Right cardiac atrium (tissue), 5 donors: ENCODE data around the gene DDX19B. TPM values are rescaled to one million over a fixed set of nuclear protein-coding genes. Genes with fewer than 3 reads are reported as not detected.

Experiments
- ATAC-seq, 2 donors: fragments of 200-7000 bp; cut with Tn5 transposase; one replicate each; pipeline versions ENCODE4 v1.8.0 to v1.9.1; 2020; ENCODE audit warnings: moderate library complexity in 2 of 2, mild to moderate bottlenecking in 1 of 2
- DNase-seq, 3 donors: peaks; one replicate each; pipeline ENCODE4 v3.0.0-alpha.2; 2020
- H3K27ac ChIP-seq: one replicate; pipeline ENCODE4 v1.5.1; 2013; ENCODE audit warnings: mild to moderate bottlenecking, low read length, control low read depth, moderate library complexity
- H3K27me3 ChIP-seq: one replicate; pipeline ENCODE4 v1.6.1; 2013; ENCODE audit not compliant: control insufficient read depth, insufficient read depth
- H3K4me1 ChIP-seq: one replicate; pipeline ENCODE4 v1.6.1; 2013; ENCODE audit warnings: low read length; ENCODE audit not compliant: control insufficient read depth, insufficient read depth
- H3K4me3 ChIP-seq: one replicate; pipeline ENCODE4 v1.5.1; 2013; ENCODE audit warnings: low read length, control low read depth
- H3K9me3 ChIP-seq: one replicate; pipeline ENCODE4 v1.6.1; 2013; ENCODE audit warnings: low read length; ENCODE audit not compliant: control insufficient read depth
- WGBS: extraction: QIAGEN DNeasy Blood & Tissue Kit; methylation state at CpG from one replicate; pipeline ENCODE4 v1.1.7; 2013; 5-methylcytosine and 5-hydroxymethylcytosine counted together
- intact Hi-C, 4 donors: fragments of 100-400 bp; cut with DNase I; formaldehyde crosslinking; loops; one replicate each; pipeline versions ENCODE4 v1.11.0 to v1.14.0; 2022 to 2023
- polyA plus RNA-seq: library from polyadenylated mRNA; stranded (reverse); fragments of 200-250 nt; gene quantifications from one replicate; pipeline ENCODE4 v1.2.3, GENCODE V29; 2013
- total RNA-seq, 4 donors: library from RNA; stranded (reverse); fragmentation: NEBNext Ultra II Directional; extraction: Animal tissue kit (Norgen Biotek cat#: 25700); gene quantifications; one replicate each; pipeline ENCODE4 v1.2.1, GENCODE V29; 2021
- donor health status: healthy with polysubstance abuse.
- donor health status: DM: no; HTN: yes; CAD: no.
- donor health status: DM: no; HTN: no; CAD: no.
- donor health status: DM: no; HTN: yes; CAD: no; lungs with severe emphysema.
- donor health status: DM: yes; HTN: yes; CAD: no.

DDX19B gene
- total and polyA plus RNA-seq, 5 donors, result 13.4 to 18.7 (median 15.8) TPM

DNA sequence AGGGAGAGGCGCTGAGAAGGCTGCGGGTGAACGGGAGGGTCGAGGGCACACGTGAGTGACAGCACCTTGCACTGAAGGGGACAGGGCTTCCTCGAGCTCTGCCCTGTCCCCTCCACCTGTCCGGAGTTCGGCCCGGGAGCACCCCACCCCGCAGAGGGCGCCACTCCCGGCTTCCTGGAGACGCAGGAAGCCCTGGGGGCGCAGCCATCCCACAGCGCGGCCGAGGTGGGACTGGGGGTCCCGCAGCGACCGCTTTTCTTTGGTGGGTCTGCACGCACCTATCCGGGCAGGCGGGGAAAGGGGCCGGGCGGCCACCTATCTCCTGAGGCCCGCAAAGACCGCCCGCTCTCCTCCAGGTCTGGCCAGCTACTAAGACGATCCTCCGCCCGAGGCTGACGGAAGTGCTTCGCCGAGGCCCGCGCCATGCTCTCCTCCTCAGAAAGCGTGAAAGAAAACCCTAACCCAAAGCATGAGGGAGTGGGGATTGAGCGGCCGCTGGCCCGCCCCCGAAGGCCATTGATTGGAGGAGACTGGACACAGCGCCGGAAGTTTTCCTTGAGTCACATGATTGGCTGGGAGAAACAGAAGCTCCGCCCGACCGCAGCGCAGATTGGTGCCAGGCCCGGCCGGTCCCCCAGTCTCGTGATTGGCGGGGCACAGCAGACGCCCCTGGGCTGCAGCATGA, 82.1 kb downstream of the DDX19B start:
- ATAC-seq (peak; percentile 97), DNase-seq (peak; percentile 96 to 98 (median 98))
- intact Hi-C loops, result loop anchor here in 2 of 4 donors (10.0 kb wide), 1 partner anchor 54 kb away; the partner anchor contains the start of gene ST3GAL2 (in 2 of the 2)
- Histone ChIP-seq H3K4me3 (peak overlapping the region; percentile 57), H3K9me3 (no peaks in the 10 kb centered on the region), H3K4me1 (no peaks in the 10 kb centered on the region), H3K27me3 (no peaks in the 10 kb centered on the region), H3K27ac (peak overlapping the region; percentile 76)
- 1% methylated on average over 52 of the region's 52 CpGs for WGBS

DNA sequence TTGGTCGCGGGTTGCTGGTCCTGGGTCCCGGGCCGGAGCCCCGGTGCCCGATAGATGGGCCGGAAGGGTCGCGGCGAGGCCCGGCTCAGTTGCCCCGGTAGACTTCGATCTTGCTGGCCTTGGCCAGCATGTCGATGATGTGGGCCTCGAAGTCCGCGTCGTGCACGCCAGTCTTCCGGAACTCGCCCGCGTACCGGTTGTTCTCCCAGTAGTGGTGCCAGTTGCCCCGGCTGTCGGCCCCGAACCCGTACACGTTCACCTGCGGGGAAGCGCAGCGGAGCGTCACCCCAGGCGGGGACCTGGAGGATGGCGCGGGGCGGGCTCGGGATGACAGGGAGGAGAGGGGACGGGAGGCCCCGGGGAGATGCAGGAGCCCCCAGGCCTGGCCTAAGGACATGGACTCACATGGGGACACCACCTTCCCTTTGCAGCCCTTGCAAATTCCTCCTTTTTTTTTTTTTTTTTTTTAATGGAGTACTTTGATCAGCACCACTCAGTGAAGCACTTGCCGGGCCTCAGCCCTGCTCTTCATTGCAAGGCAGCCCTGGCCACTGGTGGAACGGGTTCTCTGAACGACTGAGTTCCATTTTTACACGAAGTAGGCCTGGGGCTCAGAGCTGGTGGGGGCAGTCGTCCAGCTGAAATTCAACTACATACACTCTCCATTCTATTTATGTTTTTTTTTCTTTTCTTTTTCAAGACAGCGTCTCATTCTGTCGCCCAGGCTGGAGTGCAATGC, 82.8 kb downstream of the DDX19B start:
- intact Hi-C loops, result loop anchor here in 2 of 4 donors (10.0 kb wide), 1 partner anchor 53 kb away; the partner anchor contains the start of gene ST3GAL2 (in 2 of the 2)
- no peak for DNase-seq
- Histone ChIP-seq H3K27me3 (no peaks in the 10 kb centered on the region), H3K9me3 (no peaks in the 10 kb centered on the region), H3K4me1 (no peaks in the 10 kb centered on the region), H3K4me3 (peak overlapping the region; percentile 29), H3K27ac (peak overlapping the region; percentile 37)
- 22% methylated on average over 47 of the region's 47 CpGs for WGBS
- ATAC-seq, result peak; percentile 5 to 15

DNA sequence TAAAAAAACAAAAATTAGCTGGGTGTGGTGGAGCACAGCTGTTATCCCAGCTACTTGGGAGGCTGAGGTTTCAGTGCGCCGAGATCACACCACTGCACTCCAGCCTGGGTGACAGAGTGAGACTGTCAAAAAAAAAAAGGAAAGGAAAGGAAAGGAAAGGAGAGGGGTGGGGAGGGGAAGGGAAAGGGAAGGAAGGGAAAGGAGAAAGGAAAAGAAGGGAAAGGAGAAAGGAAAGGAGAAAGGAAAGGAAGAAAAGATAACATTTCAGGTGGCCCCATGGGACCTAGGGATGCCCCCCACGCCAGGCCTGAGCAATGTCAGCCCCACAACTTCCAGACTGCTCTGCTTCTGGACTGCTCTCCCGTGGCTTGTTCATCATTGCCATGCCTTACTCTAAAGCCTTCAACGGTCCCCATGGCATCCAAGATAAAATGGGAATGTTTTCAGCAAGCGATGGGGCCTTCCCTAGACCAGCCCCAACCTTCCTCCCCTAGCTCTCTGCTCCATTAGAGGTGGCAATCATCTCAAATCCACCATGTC, 84.5 kb downstream of the DDX19B start:
- Histone ChIP-seq H3K9me3 (no peaks in the 10 kb centered on the region), H3K27ac (no peak overlapping the region), H3K27me3 (no peaks in the 10 kb centered on the region), H3K4me3 (no peak overlapping the region), H3K4me1 (no peaks in the 10 kb centered on the region)
- ATAC-seq (no peak), DNase-seq (no peak)
- WGBS, result 85% methylated on average over 6 of the region's 6 CpGs
- intact Hi-C loops, result loop anchor here in 2 of 4 donors (10.0 kb wide), 1 partner anchor 51 kb away; the partner anchor contains the start of gene ST3GAL2 (in 2 of the 2)

Other genes with a start within 250 kb of the DDX19B start
- 10 to 100 TPM; 20.2 to 36.3 (median 26.4) TPM for gene PDPR, start 184.9 kb upstream of the DDX19B start, total RNA-seq
- gene PDPR, start 184.9 kb upstream of the DDX19B start, polyA plus RNA-seq, result 8.4 TPM
- under 1 TPM in 2 of 4 donors, not detected in 2; 0.18 to 0.31 TPM for gene CLEC18C, start 125.4 kb upstream of the DDX19B start, total RNA-seq
- gene CLEC18C, start 125.4 kb upstream of the DDX19B start, polyA plus RNA-seq, result not detected
- gene EXOSC6, start 47.2 kb upstream of the DDX19B start, total RNA-seq, result 10 to 100 TPM; 14.0 to 18.5 (median 16.1) TPM
- gene EXOSC6, start 47.2 kb upstream of the DDX19B start, polyA plus RNA-seq, result 8.7 TPM
- 10 to 100 TPM; 61.2 to 73.7 (median 66.1) TPM for gene AARS1, start 9.7 kb upstream of the DDX19B start, total RNA-seq
- gene AARS1, start 9.7 kb upstream of the DDX19B start, polyA plus RNA-seq, result 35.5 TPM
- 10 to 100 TPM; 23.0 to 26.2 (median 24.2) TPM for gene DDX19A, start 47.7 kb downstream of the DDX19B start, total RNA-seq
- 18.4 TPM for gene DDX19A, start 47.7 kb downstream of the DDX19B start, polyA plus RNA-seq
- gene ST3GAL2, start 139.9 kb downstream of the DDX19B start, total RNA-seq, result 10 to 100 TPM; 15.4 to 21.3 (median 19.9) TPM
- gene ST3GAL2, start 139.9 kb downstream of the DDX19B start, polyA plus RNA-seq, result 13.3 TPM
- gene FCSK, start 155.4 kb downstream of the DDX19B start, total RNA-seq, result 10 to 100 TPM; 10.4 to 12.3 (median 11.7) TPM
- 8.3 TPM for gene FCSK, start 155.4 kb downstream of the DDX19B start, polyA plus RNA-seq
- gene COG4, start 224.4 kb downstream of the DDX19B start, total RNA-seq, result 10 to 100 TPM; 30.7 to 40.8 (median 37.3) TPM
- 29.2 TPM for gene COG4, start 224.4 kb downstream of the DDX19B start, polyA plus RNA-seq
- gene SF3B3, start 224.6 kb downstream of the DDX19B start, total RNA-seq, result 100 to 1,000 TPM; 138 to 154 (median 144) TPM
- 67.5 TPM for gene SF3B3, start 224.6 kb downstream of the DDX19B start, polyA plus RNA-seq